Measurements from ENCODE around the gene CTSZ.

DNA sequence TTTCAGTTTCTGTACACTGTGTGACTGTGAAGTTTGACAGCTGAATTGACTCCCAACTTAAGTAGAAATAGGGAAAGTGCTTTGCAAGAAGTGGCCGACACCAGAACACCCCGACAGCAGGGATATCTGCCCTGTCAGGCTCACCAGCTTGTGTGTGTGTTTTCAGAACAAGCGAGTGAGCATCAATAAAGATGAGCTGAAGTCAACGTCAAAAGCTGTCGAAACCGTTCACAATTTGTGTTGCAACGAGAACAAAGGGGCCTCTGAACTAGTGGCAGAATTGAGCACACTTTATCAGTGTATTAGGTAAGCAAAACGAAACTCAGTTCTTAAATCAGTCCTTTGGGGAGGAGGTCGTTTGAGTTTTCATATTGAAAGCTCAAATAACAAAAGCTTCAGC, 15.3 kb downstream of the CTSZ start:
- no peak for TF ChIP-seq CTCF (IDR thresholded peaks at IDR 0.05)
- no peak for TF ChIP-seq POLR2A (IDR thresholded peaks at IDR 0.05)
